Upper lobe of left lung (tissue), 4 donors: ENCODE measurements around the gene LBH.

ENCODE experiments used
- CTCF ChIP-seq, 6 experiments: fragments of 450-650 bp in 4 of 6; fragments of 200-600 bp in 2 of 6; sonication (generic) in 2 of 6; IDR thresholded peaks; one replicate each; pipeline ENCODE4 v1.5.1; 2016 to 2019; ENCODE audit warnings: antibody characterized with exemption in 6 of 6
- POLR2AphosphoS5 ChIP-seq, 2 donors: sonication (generic); formaldehyde crosslinking; IDR thresholded peaks; one replicate each; pipeline ENCODE4 v1.5.1; 2017; ENCODE audit warnings: antibody characterized with exemption in 2 of 2

GRCh38 chr2:30282081-30282480 lies 50.7 kb downstream of the LBH start:
- TF ChIP-seq CTCF (IDR thresholded peaks at IDR 0.05): no peak
- TF ChIP-seq POLR2AphosphoS5 (IDR thresholded peaks at IDR 0.05): no peak
